ENCODE data around the gene SPSB2. TPM values are rescaled to one million over a fixed set of nuclear protein-coding genes. Genes with fewer than 3 reads are reported as not detected.
"Not testable (repeated sequence)": the region's sequence is repeated elsewhere in the genome, so short reads cannot be mapped to it uniquely, and the experiment has no call there.

The SPSB2 gene
- polyA plus RNA-seq, 1 donor, result 9.2 TPM

- peak; percentile 98 for DNase-seq
Measured at GRCh38 chr12:6904280-6905276, 31.5 kb upstream of the SPSB2 start, which contains the start of gene LRRC23. LRRC23 (plus strand) TSS chr12:6904822; CDS start chr12:6905634, 812 bp downstream.

DNA sequence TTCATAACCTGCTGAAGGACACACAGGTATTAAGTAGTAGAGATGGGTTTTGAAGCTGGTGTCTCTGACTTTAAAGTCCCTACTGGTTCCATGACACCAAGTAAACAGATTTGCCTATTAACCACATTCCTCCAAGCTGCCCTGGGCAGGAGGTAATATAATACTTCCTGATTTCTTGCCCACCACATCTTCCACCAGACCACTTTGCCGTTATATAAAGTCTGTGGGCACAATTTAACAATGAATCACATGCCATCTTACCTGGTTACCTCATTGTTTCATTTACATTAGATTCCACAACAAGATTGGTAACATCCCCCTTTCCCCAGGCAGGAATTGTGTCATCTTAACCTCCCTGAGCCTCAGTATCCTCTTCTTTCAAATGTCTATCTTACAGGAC is 30.6 kb upstream of the SPSB2 start:
- no peak for DNase-seq

DNA sequence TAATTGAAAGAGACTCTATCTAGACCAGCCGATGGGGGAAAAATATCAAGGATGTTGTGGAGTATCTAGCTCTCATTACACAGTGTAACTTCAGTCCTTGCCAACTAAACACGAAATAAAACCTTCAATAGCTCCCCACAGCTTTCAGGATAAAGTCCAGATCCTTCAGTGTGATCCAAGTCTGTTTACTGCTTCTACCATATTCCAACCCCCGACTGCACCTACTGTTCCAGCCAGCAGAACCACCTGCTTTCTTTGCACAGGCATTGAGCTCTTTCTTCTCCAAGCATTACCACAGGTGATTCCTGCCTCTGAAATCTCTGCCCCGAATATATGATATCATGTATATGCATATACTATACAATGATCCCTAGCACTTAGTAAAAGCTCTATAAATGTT is 29.3 kb upstream of the SPSB2 start:
- DNase-seq, result no peak

- DNase-seq, result no peak
Measured at GRCh38 chr12:6899837-6900519, 26.9 kb upstream of the SPSB2 start.

GRCh38 chr12:6899427-6899826 is 26.3 kb upstream of the SPSB2 start:
- DNase-seq, result no peak

GRCh38 chr12:6896846-6897435 is 23.8 kb upstream of the SPSB2 start:
- DNase-seq, result no peak

- DNase-seq, result no peak
Measured at GRCh38 chr12:6894321-6894720, 21.2 kb upstream of the SPSB2 start.

- DNase-seq, result not testable (repeated sequence)
Measured at GRCh38 chr12:6892683-6893082, 19.6 kb upstream of the SPSB2 start.

DNA sequence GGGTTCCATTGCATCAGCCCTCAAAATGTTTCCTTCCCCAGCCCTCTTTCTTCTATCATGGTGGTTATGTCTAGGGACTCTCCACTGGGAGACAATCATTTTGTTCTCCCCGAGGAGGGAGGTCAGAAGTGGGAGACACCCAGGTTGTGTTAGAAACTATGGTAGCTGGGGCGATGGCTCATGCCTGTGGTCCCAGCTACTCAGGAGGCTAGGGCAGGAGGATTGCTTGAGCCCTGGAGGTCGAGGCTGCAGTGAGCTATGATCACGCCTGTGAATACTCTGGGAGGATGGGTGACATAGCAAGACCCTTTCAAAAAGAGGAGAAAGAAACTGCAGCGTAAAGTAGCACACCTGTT is 18.5 kb upstream of the SPSB2 start:
- DNase-seq, result no peak

- peak; percentile 97 for DNase-seq
Measured at GRCh38 chr12:6890789-6891645, 17.9 kb upstream of the SPSB2 start.

DNA sequence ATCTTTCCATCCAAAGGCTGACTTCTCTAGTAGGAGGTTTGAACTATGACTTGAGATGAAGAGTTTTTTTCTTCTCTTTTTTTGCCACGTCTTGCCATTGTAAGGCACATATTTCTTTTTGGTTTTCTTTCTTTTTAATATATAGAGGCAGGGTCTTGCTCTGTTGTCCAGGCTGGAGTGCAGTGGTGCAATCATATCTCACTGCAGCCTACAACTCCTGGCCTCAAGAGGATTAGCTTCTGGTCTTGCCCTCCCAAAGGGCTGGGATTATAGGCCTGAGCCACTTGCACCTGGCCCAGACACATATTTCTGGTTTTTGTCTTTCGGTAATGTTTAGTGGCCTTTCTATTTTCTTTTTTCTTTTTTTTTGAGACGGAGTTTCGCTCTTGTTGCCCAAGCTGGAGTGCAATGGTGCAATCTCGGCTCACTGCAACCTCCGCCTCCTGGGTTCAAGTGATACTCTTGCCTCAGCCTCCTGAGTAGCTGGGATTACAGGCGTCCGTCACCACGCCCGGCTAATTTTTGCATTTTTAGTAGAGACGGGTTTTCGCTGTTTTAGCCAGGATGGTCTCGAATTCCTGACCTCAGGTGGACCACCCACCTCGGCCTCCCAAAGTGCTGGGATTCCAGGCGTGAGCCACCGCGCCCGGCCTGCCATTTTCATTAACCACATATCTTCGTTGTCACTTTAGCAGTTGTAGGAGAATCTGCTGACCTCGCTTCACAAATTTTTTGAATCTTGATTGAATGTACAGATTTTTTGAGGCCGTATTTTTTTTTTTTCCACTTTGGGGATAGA is 16.9 kb upstream of the SPSB2 start:
- not testable (repeated sequence) for DNase-seq

DNA sequence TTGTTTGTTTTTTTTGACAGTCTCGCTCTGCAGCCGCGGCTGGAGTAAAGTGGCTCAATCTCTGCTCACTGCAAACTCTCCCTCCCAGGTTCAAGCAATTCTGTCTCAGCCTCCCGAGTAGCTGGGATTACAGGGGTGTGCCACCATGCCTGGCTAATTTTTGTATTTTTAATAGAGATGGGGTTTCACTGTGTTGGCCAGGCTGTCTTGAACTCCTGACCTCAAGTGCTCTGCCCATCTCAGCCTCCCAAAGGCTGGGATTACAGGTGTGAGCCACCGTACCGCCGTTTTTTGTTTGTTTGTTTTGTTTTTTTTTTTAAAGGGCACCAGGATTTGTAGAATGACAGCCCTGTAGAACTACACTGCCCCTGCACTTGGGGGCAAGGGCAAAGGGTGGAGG is 15.7 kb upstream of the SPSB2 start:
- DNase-seq, result not testable (repeated sequence)

GRCh38 chr12:6888360-6888759 is 15.3 kb upstream of the SPSB2 start:
- no peak for DNase-seq

GRCh38 chr12:6887460-6887859 is 14.4 kb upstream of the SPSB2 start:
- no peak for DNase-seq

- DNase-seq, result not testable (repeated sequence)
Measured at GRCh38 chr12:6886206-6886999, 13.3 kb upstream of the SPSB2 start.

DNA sequence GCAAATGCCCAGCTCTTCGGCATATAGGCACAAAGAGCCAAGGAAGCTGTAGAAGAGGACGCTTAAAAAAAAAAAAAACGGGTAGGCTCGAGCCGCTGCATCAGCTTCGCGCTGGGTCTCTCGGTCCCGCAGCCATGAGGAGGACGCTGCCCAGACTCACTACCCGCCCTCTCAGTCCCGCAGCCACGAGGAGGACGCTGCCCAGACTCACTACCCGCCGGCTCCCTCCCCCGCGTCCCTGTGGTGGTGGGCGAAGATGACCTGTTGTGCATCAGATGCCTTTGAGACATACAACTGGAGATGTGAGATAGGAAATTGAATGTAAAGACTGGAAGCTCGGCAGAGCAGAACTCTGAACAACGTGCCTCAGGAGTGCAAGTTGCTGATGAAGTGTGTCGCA is 11.4 kb upstream of the SPSB2 start:
- no peak for DNase-seq

DNA sequence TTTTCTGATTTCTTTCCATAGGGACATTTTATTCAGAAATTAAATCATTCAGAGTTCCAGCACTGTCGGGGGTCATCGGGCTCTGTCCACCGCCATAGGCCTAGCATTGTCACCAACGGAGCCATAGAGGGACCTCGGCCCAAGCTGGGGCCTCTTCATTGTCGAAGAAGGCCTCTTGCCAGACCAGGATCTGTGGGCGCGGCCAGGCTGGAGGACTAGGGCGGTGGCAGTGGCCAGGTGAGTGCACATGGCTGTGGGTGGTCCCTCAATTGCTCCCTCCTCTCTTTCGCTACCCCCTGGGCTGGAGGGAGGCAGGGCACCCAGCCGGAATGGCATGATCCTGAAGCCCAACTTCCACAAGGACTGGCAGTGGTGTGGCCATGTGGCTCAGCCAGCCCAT is 10.6 kb upstream of the SPSB2 start:
- DNase-seq, result no peak

- no peak for DNase-seq
Measured at GRCh38 chr12:6883252-6883651, 10.1 kb upstream of the SPSB2 start.

DNA sequence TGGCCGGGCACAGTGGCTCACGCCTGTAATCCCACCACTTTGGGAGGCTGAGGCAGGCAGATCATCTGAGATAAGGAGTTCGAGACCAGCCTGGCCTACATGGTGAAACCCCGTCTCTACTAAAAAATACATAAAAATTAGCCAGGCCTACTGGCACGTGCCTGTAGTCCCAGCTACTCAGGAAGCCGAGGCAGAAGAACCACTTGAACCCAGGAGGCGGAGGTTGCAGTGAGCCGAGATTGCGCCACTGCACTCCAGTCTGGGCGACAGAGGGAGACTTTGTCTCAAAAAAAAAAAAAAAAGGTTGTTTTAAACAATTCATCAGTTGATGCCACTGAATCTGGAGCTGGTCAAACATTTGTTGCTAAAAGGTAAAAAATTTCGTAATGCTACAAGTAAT is 6.7 kb upstream of the SPSB2 start:
- not testable (repeated sequence) for DNase-seq

GRCh38 chr12:6874015-6874368 is 889 bp upstream of the SPSB2 start:
- DNase-seq, result not testable (repeated sequence)
